T-helper 9 cell (primary cell): ENCODE measurements around the gene TAGAP.
"Not testable (repeated sequence)": the region's sequence is repeated elsewhere in the genome, so short reads cannot be mapped to it uniquely, and the experiment has no call there.

Source experiments
- DNase-seq: peaks from one replicate; pipeline ENCODE4 v3.0.0-alpha.2; 2020

Gene TAGAP

GRCh38 chr6:159042003-159042825, 2.6 kb downstream of the TAGAP start:
- DNase-seq = peak; percentile 52

- DNase-seq = no peak
Observed at GRCh38 chr6:159041181-159041580, 3.6 kb downstream of the TAGAP start.

GRCh38 chr6:159039885-159040258, 4.9 kb downstream of the TAGAP start:
- DNase-seq = no peak

- no peak for DNase-seq
Observed at GRCh38 chr6:159038914-159039884, 5.6 kb downstream of the TAGAP start.

- DNase-seq = not testable (repeated sequence)
Observed at GRCh38 chr6:159038318-159038717, 6.5 kb downstream of the TAGAP start.

GRCh38 chr6:159037756-159038290, 7.0 kb downstream of the TAGAP start:
- DNase-seq = no peak

- DNase-seq = no peak
Observed at GRCh38 chr6:159036673-159037072, 8.1 kb downstream of the TAGAP start.

GRCh38 chr6:159035891-159036290, 8.9 kb downstream of the TAGAP start:
- DNase-seq = no peak

GRCh38 chr6:159033160-159034049, 11.4 kb downstream of the TAGAP start:
- DNase-seq = no peak

- no peak for DNase-seq
Observed at GRCh38 chr6:159031846-159032245, 12.9 kb downstream of the TAGAP start.

GRCh38 chr6:159030168-159030567, 14.6 kb downstream of the TAGAP start:
- DNase-seq = no peak

- DNase-seq = not testable (repeated sequence)
Observed at GRCh38 chr6:159025224-159025623, 19.6 kb downstream of the TAGAP start.

GRCh38 chr6:159023893-159024292, 20.9 kb downstream of the TAGAP start:
- no peak for DNase-seq

GRCh38 chr6:159020011-159020410, 24.8 kb downstream of the TAGAP start:
- DNase-seq = no peak

GRCh38 chr6:159017757-159018559, 26.8 kb downstream of the TAGAP start:
- no peak for DNase-seq

GRCh38 chr6:159014406-159014805, 30.4 kb downstream of the TAGAP start:
- no peak for DNase-seq

GRCh38 chr6:159013229-159013628, 31.6 kb downstream of the TAGAP start:
- DNase-seq = no peak

GRCh38 chr6:159012201-159012600, 32.6 kb downstream of the TAGAP start:
- DNase-seq = no peak

GRCh38 chr6:159010037-159010612, 34.7 kb downstream of the TAGAP start:
- DNase-seq = not testable (repeated sequence)

- DNase-seq = no peak
Observed at GRCh38 chr6:159008656-159009288, 36.0 kb downstream of the TAGAP start.

- no peak for DNase-seq
Observed at GRCh38 chr6:159007510-159007909, 37.3 kb downstream of the TAGAP start.
